GM12878 (cell line): ENCODE data around the gene PROM1. TPM values are rescaled to one million over a fixed set of nuclear protein-coding genes. Genes with fewer than 3 reads are reported as not detected.

Experiments used
- ATAC-seq: fragments of 200-7000 bp; cut with Tn5 transposase; 3 replicates; pipeline ENCODE4 v1.9.1; 2020; ENCODE audit warnings: mild to moderate bottlenecking, moderate library complexity
- BruUV-seq: library from RNA; stranded (reverse); fragments of 400-500 nt; replicated peaks from 2 replicates; lab custom pipeline; 2021; lab: Mats Ljungman, UMichigan
- CTCF ChIA-PET: fragments of 300-600 bp; sonication (Branson Sonifier 250); formaldehyde crosslinking; extraction: SDS; loops from one replicate; lab custom pipeline; 2021; ENCODE audit warnings: inconsistent platforms; lab: Yijun Ruan, JAX
- POLR2A ChIA-PET: fragments of 350-600 bp; formaldehyde crosslinking; extraction: SDS; loops from one replicate; lab custom pipeline; 2021; ENCODE audit warnings: inconsistent platforms; lab: Charles Lee
- RAD21 ChIA-PET: fragments of 300-600 bp; sonication (Branson Sonifier 250); formaldehyde crosslinking; loops from one replicate; lab custom pipeline; 2023; ENCODE audit warnings: antibody characterized with exemption; ENCODE audit not compliant: unreplicated experiment; lab: Charles Lee
- SMC1A ChIA-PET: fragments of 300-600 bp; sonication (Branson Sonifier 250); formaldehyde crosslinking; loops from one replicate; lab custom pipeline; 2023; ENCODE audit not compliant: unreplicated experiment, uncharacterized antibody; lab: Charles Lee
- DNase-seq: peaks from one replicate; pipeline ENCODE4 v3.0.0-alpha.2; 2011; ENCODE audit warnings: low read depth, low spot score
- FAIRE-seq: peaks from 3 replicates; lab custom pipeline; 2011; peaks lifted over from hg19 to GRCh38; lab: Jason Lieb, UNC
- H2AFZ ChIP-seq: 2 replicates; pipeline ENCODE4 v1.6.0; 2011; ENCODE audit warnings: low read depth, low read length, control low read depth; ENCODE audit not compliant: control insufficient read depth
- H3K27ac ChIP-seq: 2 replicates; pipeline ENCODE4 v1.5.1; 2011; ENCODE audit warnings: control low read depth; ENCODE audit not compliant: control insufficient read depth, insufficient read depth
- H3K27me3 ChIP-seq, 2 experiments: replicated peaks in 1 of 2; 2 replicates each; pipeline versions ENCODE4 v1.6.0 to v1.6.1; 2011; ENCODE audit warnings: low read length in 1 of 2; ENCODE audit not compliant: control insufficient read depth in 2 of 2, insufficient read depth in 2 of 2
- H3K36me3 ChIP-seq, 2 experiments: 2 replicates each; pipeline ENCODE4 v1.5.1; 2011; ENCODE audit warnings: low read length in 1 of 2; ENCODE audit not compliant: control insufficient read depth in 2 of 2, insufficient read depth in 2 of 2
- H3K4me1 ChIP-seq: 2 replicates; pipeline ENCODE4 v1.6.1; 2011; ENCODE audit warnings: mild to moderate bottlenecking, low read length, moderate library complexity, mixed read lengths; ENCODE audit not compliant: control insufficient read depth, insufficient read depth
- H3K4me2 ChIP-seq: 2 replicates; pipeline ENCODE4 v1.6.0; 2011; ENCODE audit warnings: control low read depth; ENCODE audit not compliant: control insufficient read depth, insufficient read depth
- H3K4me3 ChIP-seq: fragments of 200-600 bp; sonication (generic); 2 replicates; pipeline ENCODE4 v1.5.1; 2016
- H3K79me2 ChIP-seq: 2 replicates; pipeline ENCODE4 v1.6.0; 2011; ENCODE audit warnings: low read length; ENCODE audit not compliant: control insufficient read depth, insufficient read depth
- H3K9ac ChIP-seq: 2 replicates; pipeline ENCODE4 v1.8.0; 2011; ENCODE audit warnings: low read length, control low read depth, mixed read lengths; ENCODE audit not compliant: control insufficient read depth, insufficient read depth
- H3K9me3 ChIP-seq: replicated peaks from 3 replicates; pipeline ENCODE4 v1.5.1; 2011; ENCODE audit warnings: mild to moderate bottlenecking, low read length; ENCODE audit not compliant: control insufficient read depth, insufficient read depth
- H4K20me1 ChIP-seq: 2 replicates; pipeline ENCODE4 v1.6.0; 2011; ENCODE audit not compliant: control insufficient read depth, insufficient read depth
- BRCA1 ChIP-seq: IDR thresholded peaks from 2 replicates; pipeline ENCODE4 v1.6.1; 2011; ENCODE audit warnings: low read depth, low read length, improper control_type of control experiment
- CBFB ChIP-seq: IDR thresholded peaks from 2 replicates; pipeline ENCODE4 v1.6.1; 2016; ENCODE audit warnings: antibody characterized with exemption, low read depth
- CBX3 ChIP-seq: fragments of 200-600 bp; sonication (generic); IDR thresholded peaks from 2 replicates; pipeline ENCODE4 v1.6.1; 2016; ENCODE audit warnings: low read depth, borderline replicate concordance
- ELK1 ChIP-seq: IDR thresholded peaks from 2 replicates; pipeline ENCODE4 v1.6.1; 2012; ENCODE audit warnings: low read depth, low read length, improper control_type of control experiment
- ETV6 ChIP-seq, 2 experiments: fragments of 450-650 bp in 1 of 2; IDR thresholded peaks in 1 of 2; conservative IDR thresholded peaks in 1 of 2; 2 replicates each; pipeline ENCODE4 v1.6.1; 2014; ENCODE audit warnings: antibody characterized with exemption in 1 of 2, borderline replicate concordance in 1 of 2, low read depth in 1 of 2, mild to moderate bottlenecking in 1 of 2, moderate library complexity in 1 of 2
- IKZF2 ChIP-seq, 2 experiments: fragments of 450-650 bp; IDR thresholded peaks; 2 replicates each; pipeline ENCODE4 v1.6.1; 2017; ENCODE audit warnings: mild to moderate bottlenecking in 2 of 2, moderate library complexity in 2 of 2
- PML ChIP-seq: IDR thresholded peaks from 2 replicates; pipeline ENCODE4 v1.6.1; 2012; ENCODE audit warnings: low read length, inconsistent platforms
- POLR2AphosphoS5 ChIP-seq: IDR thresholded peaks from 2 replicates; pipeline ENCODE4 v1.6.1; 2011; ENCODE audit warnings: mild to moderate bottlenecking, low read length, inconsistent platforms
- RBBP5 ChIP-seq: fragments of 200-600 bp; sonication (generic); conservative IDR thresholded peaks from 2 replicates; pipeline ENCODE4 v1.6.1; 2016
- RCOR1 ChIP-seq: conservative IDR thresholded peaks from 2 replicates; pipeline ENCODE4 v1.6.1; 2012; ENCODE audit warnings: low read depth, low read length, improper control_type of control experiment
- SMAD5 ChIP-seq: IDR thresholded peaks from 2 replicates; pipeline ENCODE4 v1.6.1; 2016; ENCODE audit warnings: antibody characterized with exemption, low read depth
- TAF1 ChIP-seq: IDR thresholded peaks from 2 replicates; pipeline ENCODE4 v1.6.1; 2011; ENCODE audit warnings: mild to moderate bottlenecking, low read depth, low read length, borderline replicate concordance
- YY1 ChIP-seq: IDR thresholded peaks from 2 replicates; pipeline ENCODE4 v1.6.1; 2011; ENCODE audit warnings: low read depth, mild to moderate bottlenecking, low read length
- WGBS: methylation state at CpG from one replicate; pipeline ENCODE4 v1.1.6; 2016; ENCODE audit warnings: low lambda C conversion rate; ENCODE audit not compliant: insufficient replicate concordance, insufficient coverage; ENCODE audit errors: missing lambda C conversion rate; 5-methylcytosine and 5-hydroxymethylcytosine counted together
- in situ Hi-C: fragments of 300-500 bp; cut with MboI; formaldehyde crosslinking; loops from 9 replicates; pipeline ENCODE4 v1.14.3; 2018; ENCODE audit warnings: mixed read lengths
- intact Hi-C: fragments of 100-400 bp; cut with micrococcal nuclease; formaldehyde crosslinking; loops from one replicate; pipeline ENCODE4 v1.14.2; 2022; ENCODE audit not compliant: unreplicated experiment
- polyA plus RNA-seq, 11 experiments: library from polyadenylated mRNA; depleted of rRNA in 4 of 11; unstranded in 6 of 11; stranded (reverse) in 5 of 11; fragments of >200 nt; fragmentation: Nextera tagmentation in 4 of 11; fragmentation: Illumina TruSeq in 1 of 11; extraction: Ambion mirVana in 4 of 11; extraction: Trizol in 1 of 11; gene quantifications; 1 replicate in 1 of 11; 2 replicates in 10 of 11; pipeline versions ENCODE4 v1.2.1 to v1.2.3, GENCODE V29; 2011 to 2016; ENCODE audit warnings: inconsistent platforms in 2 of 11, missing spikeins in 2 of 11, low read depth in 1 of 11
- total RNA-seq, 4 experiments: library from RNA; depleted of rRNA in 3 of 4; stranded (reverse); fragments of >200 nt in 3 of 4; fragmentation: Illumina TruSeq in 1 of 4; extraction: Trizol in 1 of 4; gene quantifications; 2 replicates each; pipeline versions ENCODE4 v1.2.1 to v1.2.3, GENCODE V29; 2013 to 2021
- TF ChIP-seq, protein P1 (sequence below): fragments of 450-650 bp; IDR thresholded peaks from 2 replicates; pipeline ENCODE4 v1.6.1; 2017; ENCODE audit warnings: mild to moderate bottlenecking, moderate library complexity
- TF ChIP-seq, protein P2 (sequence below): fragments of 450-650 bp; IDR thresholded peaks from 2 replicates; pipeline ENCODE4 v1.6.1; 2017; ENCODE audit warnings: low read depth, mild to moderate bottlenecking, moderate library complexity

The PROM1 gene
- total and polyA plus RNA-seq, 10 of the 15 experiments (the other 5 are each of a cell fraction or from before 2014, with no cell fraction given): 0.08 to 0.31 (median 0.18) TPM; not detected in 7

DNA sequence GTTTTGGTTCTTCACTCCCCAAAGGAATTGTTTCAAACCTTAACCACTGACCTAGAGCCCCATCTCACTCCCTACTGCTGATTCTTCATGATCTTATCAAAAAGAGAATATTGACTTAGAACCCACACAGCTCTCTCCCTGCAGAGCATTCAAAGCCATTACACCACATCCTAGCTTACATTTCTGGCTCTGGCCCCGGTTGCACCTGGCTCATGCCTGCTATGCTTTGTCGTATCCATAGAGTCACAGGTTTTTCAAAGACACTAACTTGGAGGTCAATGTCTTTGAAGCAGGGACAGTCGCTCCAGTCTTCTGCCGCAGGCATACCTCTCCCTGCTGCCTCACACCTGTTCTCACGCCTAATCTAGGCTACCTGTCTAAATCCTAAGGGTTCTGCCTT is 78.1 kb downstream of the PROM1 start:
- intact Hi-C loops (no loop called here), in situ Hi-C loops (no loop called here)
- BruUV-seq: no TSS peak
- DNase-seq: no peak
- Histone ChIP-seq H3K9me3 (no peaks in the 10 kb centered on the region), H3K27ac (no peak overlapping the region), H3K9ac (no peak overlapping the region), H2AFZ (no peak overlapping the region), H3K4me3 (no peak overlapping the region), H3K36me3 (no peaks in the 10 kb centered on the region), H3K4me2 (no peak overlapping the region), H3K27me3 (no peaks in the 10 kb centered on the region), H4K20me1 (no peaks in the 10 kb centered on the region), H3K79me2 (no peaks in the 10 kb centered on the region), H3K4me1 (no peaks in the 10 kb centered on the region)
- ChIA-PET POLR2A (no interaction called here), CTCF (interaction anchor here (0.7 to 2.2 kb wide), 6 partner anchors 10 to 547 kb away, joined by 3 to 10 read pairs (median 4); no protein-coding TSS in a partner anchor), RAD21 (interaction anchor here (1.9 kb wide), 1 partner anchor 200 kb away, joined by 5 read pairs; no protein-coding TSS in a partner anchor), SMC1A (interaction anchor here (0.7 to 1.4 kb wide), 2 partner anchors 123 to 200 kb away, joined by 3 to 4 read pairs; no protein-coding TSS in a partner anchor)
- ATAC-seq: no peak
- 43% methylated on average over 5 of the region's 5 CpGs for WGBS
- FAIRE-seq: no peak
- no peak for TF ChIP-seq YY1
- TF ChIP-seq CBFB: no peak
- TF ChIP-seq IKZF2 (IDR thresholded peaks at IDR 0.05): no peak
- TF ChIP-seq POLR2AphosphoS5: no peak
- TF ChIP-seq, protein P1, sequence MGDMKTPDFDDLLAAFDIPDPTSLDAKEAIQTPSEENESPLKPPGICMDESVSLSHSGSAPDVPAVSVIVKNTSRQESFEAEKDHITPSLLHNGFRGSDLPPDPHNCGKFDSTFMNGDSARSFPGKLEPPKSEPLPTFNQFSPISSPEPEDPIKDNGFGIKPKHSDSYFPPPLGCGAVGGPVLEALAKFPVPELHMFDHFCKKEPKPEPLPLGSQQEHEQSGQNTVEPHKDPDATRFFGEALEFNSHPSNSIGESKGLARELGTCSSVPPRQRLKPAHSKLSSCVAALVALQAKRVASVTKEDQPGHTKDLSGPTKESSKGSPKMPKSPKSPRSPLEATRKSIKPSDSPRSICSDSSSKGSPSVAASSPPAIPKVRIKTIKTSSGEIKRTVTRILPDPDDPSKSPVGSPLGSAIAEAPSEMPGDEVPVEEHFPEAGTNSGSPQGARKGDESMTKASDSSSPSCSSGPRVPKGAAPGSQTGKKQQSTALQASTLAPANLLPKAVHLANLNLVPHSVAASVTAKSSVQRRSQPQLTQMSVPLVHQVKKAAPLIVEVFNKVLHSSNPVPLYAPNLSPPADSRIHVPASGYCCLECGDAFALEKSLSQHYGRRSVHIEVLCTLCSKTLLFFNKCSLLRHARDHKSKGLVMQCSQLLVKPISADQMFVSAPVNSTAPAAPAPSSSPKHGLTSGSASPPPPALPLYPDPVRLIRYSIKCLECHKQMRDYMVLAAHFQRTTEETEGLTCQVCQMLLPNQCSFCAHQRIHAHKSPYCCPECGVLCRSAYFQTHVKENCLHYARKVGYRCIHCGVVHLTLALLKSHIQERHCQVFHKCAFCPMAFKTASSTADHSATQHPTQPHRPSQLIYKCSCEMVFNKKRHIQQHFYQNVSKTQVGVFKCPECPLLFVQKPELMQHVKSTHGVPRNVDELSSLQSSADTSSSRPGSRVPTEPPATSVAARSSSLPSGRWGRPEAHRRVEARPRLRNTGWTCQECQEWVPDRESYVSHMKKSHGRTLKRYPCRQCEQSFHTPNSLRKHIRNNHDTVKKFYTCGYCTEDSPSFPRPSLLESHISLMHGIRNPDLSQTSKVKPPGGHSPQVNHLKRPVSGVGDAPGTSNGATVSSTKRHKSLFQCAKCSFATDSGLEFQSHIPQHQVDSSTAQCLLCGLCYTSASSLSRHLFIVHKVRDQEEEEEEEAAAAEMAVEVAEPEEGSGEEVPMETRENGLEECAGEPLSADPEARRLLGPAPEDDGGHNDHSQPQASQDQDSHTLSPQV: no peak
- TF ChIP-seq, protein P2, sequence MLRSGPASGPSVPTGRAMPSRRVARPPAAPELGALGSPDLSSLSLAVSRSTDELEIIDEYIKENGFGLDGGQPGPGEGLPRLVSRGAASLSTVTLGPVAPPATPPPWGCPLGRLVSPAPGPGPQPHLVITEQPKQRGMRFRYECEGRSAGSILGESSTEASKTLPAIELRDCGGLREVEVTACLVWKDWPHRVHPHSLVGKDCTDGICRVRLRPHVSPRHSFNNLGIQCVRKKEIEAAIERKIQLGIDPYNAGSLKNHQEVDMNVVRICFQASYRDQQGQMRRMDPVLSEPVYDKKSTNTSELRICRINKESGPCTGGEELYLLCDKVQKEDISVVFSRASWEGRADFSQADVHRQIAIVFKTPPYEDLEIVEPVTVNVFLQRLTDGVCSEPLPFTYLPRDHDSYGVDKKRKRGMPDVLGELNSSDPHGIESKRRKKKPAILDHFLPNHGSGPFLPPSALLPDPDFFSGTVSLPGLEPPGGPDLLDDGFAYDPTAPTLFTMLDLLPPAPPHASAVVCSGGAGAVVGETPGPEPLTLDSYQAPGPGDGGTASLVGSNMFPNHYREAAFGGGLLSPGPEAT: no peak
- no peak for TF ChIP-seq RBBP5
- TF ChIP-seq TAF1: no peak
- TF ChIP-seq BRCA1: no peak
- no peak for TF ChIP-seq ETV6 (conservative IDR thresholded peaks at IDR 0.05 in 1 of 2, IDR thresholded peaks at IDR 0.05 in 1 of 2; ENCODE audit: borderline replicate concordance in 1 of 2, low read depth in 1 of 2)
- TF ChIP-seq CBX3: no peak
- no peak for TF ChIP-seq PML
- TF ChIP-seq ELK1: no peak
- no peak for TF ChIP-seq RCOR1
- no peak for TF ChIP-seq SMAD5
